ENCODE measurements around the gene PTPRR. TPM values are rescaled to one million over a fixed set of nuclear protein-coding genes. Genes with fewer than 3 reads are reported as not detected.

PTPRR gene
- total and polyA plus RNA-seq, 2 of the 13 experiments (the other 11 are each of a cell fraction or from before 2014, with no cell fraction given), result not detected

GRCh38 chr12:70644861-70645260 lies 275.7 kb downstream of the PTPRR start:
- no peak for FAIRE-seq
- POLR2A ChIA-PET, result no interaction called here
- no peak overlapping the region for H3K4me2 ChIP-seq (ENCODE audit: low read depth, low read length)
- H4K20me1 ChIP-seq (ENCODE audit: insufficient read depth, low read length), result no peaks in the 10 kb centered on the region
- H3K9ac ChIP-seq (ENCODE audit: insufficient read depth, low read depth, low read length), result no peak overlapping the region
- WGBS (ENCODE audit: low lambda C conversion rate), result 15% methylated on average over 2 of the region's 2 CpGs
- H3K36me3 ChIP-seq (replicated peaks in 1 of 2; ENCODE audit: control insufficient read depth in 1 of 2, insufficient read depth in 2 of 2, low read length in 2 of 2), result no peaks in the 10 kb centered on the region
- H3K9me3 ChIP-seq (ENCODE audit: low read length), result no peaks in the 10 kb centered on the region
- intact Hi-C loops (cut with micrococcal nuclease; ENCODE audit: unreplicated experiment), result no loop called here
- H3K27me3 ChIP-seq (ENCODE audit: control insufficient read depth in 1 of 2, insufficient read depth in 2 of 2, low read length in 2 of 2), result no peaks in the 10 kb centered on the region; a peak in 1 of 5 replicates
- in situ Hi-C loops (cut with HindIII; ENCODE audit: extremely low pct_ligation_motif_present, low pct_unique_long_range_greater_than_20kb), result no loop called here
- ATAC-seq, result no peak
- TF ChIP-seq HDAC2 (CRISPR knock-in tag; IDR thresholded peaks at IDR 0.05) (no peak), ZSCAN30 (CRISPR knock-in tag; IDR thresholded peaks at IDR 0.05) (no peak), IKZF5 (CRISPR knock-in tag; IDR thresholded peaks at IDR 0.05) (no peak), TCF12 (IDR thresholded peaks at IDR 0.05) (no peak), TCF12 (CRISPR knock-in tag; IDR thresholded peaks at IDR 0.05) (no peak)
- TF ChIP-seq, protein P1, sequence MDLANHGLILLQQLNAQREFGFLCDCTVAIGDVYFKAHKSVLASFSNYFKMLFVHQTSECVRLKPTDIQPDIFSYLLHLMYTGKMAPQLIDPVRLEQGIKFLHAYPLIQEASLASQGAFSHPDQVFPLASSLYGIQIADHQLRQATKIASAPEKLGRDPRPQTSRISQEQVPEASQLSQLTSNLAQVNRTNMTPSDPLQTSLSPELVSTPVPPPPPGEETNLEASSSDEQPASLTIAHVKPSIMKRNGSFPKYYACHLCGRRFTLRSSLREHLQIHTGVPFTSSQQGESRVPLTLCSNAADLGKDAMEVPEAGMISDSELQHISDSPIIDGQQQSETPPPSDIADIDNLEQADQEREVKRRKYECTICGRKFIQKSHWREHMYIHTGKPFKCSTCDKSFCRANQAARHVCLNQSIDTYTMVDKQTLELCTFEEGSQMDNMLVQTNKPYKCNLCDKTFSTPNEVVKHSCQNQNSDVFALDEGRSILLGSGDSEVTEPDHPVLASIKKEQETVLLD (CRISPR knock-in tag; IDR thresholded peaks at IDR 0.05; ENCODE audit: low read depth), result no peak
- no peak overlapping the region for H3K27ac ChIP-seq (ENCODE audit: extremely low read length, insufficient read depth, low read length)
- no TSS peak for BruUV-seq (replicated peaks)
- no peak overlapping the region for H3K4me3 ChIP-seq (replicated peaks in 1 of 3; ENCODE audit: insufficient read depth in 1 of 3, low read depth in 2 of 3, low read length in 3 of 3)
- H3K4me1 ChIP-seq (ENCODE audit: insufficient read depth, low read length), result peaks cover 10% of the 10 kb centered on the region; the same call in 1 of the 2 replicates
- no peak for DNase-seq (ENCODE audit: low spot score)
- no peaks in the 10 kb centered on the region for H3K79me2 ChIP-seq (ENCODE audit: insufficient read depth, low read length)
- H2AFZ ChIP-seq (ENCODE audit: low read length), result no peak overlapping the region
- CTCF ChIA-PET (ENCODE audit: low intra/inter-chr PET ratio, low total read pairs), result no interaction called here

DNA sequence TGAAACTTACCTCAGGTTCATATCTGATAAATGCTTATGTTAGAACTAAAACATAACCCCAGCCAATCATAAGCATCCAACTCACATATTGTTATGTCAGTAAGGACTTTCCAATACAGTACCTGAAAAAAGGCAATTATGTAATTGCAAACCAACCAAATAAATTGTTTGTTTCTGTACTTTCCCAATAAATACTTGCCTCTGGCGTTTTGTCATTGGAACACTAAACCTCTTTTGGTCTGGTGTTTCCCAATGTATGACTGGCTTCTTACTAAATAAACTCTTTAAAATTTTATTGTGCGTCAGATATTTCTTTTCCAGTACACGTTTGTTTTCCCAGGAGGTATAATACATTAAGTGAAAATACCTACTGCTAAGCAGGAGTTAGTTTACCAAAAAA lies 276.6 kb downstream of the PTPRR start:
- Histone ChIP-seq H3K4me1 (ENCODE audit: insufficient read depth, low read length) (peaks cover 10% of the 10 kb centered on the region; the same call in 1 of the 2 replicates), H3K79me2 (ENCODE audit: insufficient read depth, low read length) (no peaks in the 10 kb centered on the region), H3K27ac (ENCODE audit: extremely low read length, insufficient read depth, low read length) (no peak overlapping the region), H3K36me3 (replicated peaks in 1 of 2; ENCODE audit: control insufficient read depth in 1 of 2, insufficient read depth in 2 of 2, low read length in 2 of 2) (no peaks in the 10 kb centered on the region), H3K4me3 (replicated peaks in 1 of 3; ENCODE audit: insufficient read depth in 1 of 3, low read depth in 2 of 3, low read length in 3 of 3) (no peak overlapping the region), H4K20me1 (ENCODE audit: insufficient read depth, low read length) (no peaks in the 10 kb centered on the region), H3K27me3 (ENCODE audit: control insufficient read depth in 1 of 2, insufficient read depth in 2 of 2, low read length in 2 of 2) (no peaks in the 10 kb centered on the region; a peak in 2 of 5 replicates), H2AFZ (ENCODE audit: low read length) (no peak overlapping the region), H3K9me3 (ENCODE audit: low read length) (no peaks in the 10 kb centered on the region), H3K4me2 (ENCODE audit: low read depth, low read length) (no peak overlapping the region), H3K9ac (ENCODE audit: insufficient read depth, low read depth, low read length) (no peak overlapping the region)
- ATAC-seq, result no peak
- no peak for FAIRE-seq
- ChIA-PET POLR2A (no interaction called here), CTCF (ENCODE audit: low intra/inter-chr PET ratio, low total read pairs) (no interaction called here)
- WGBS (ENCODE audit: low lambda C conversion rate), result 16% methylated on average over 3 of the region's 3 CpGs
- intact Hi-C loops (cut with micrococcal nuclease; ENCODE audit: unreplicated experiment), result no loop called here
- DNase-seq (ENCODE audit: low spot score), result no peak
- in situ Hi-C loops (cut with HindIII; ENCODE audit: extremely low pct_ligation_motif_present, low pct_unique_long_range_greater_than_20kb), result no loop called here
- BruUV-seq (replicated peaks), result no TSS peak
- TF ChIP-seq BHLHE40 (IDR thresholded peaks at IDR 0.05; ENCODE audit: low read length) (no peak), THAP9 (CRISPR knock-in tag; IDR thresholded peaks at IDR 0.05; ENCODE audit: borderline replicate concordance) (no peak), ZBTB14 (CRISPR knock-in tag; IDR thresholded peaks at IDR 0.05) (no peak), ATRX (CRISPR knock-in tag; IDR thresholded peaks at IDR 0.05; ENCODE audit: borderline replicate concordance) (no peak), HNRNPL (IDR thresholded peaks at IDR 0.05; ENCODE audit: low read depth, low read length) (no peak), ZNF589 (CRISPR knock-in tag; conservative IDR thresholded peaks at IDR 0.05) (no peak), GZF1 (CRISPR knock-in tag; IDR thresholded peaks at IDR 0.05) (no peak), ZFAT (CRISPR knock-in tag; conservative IDR thresholded peaks at IDR 0.05) (no peak)

All from HepG2 (cell line).